HUES48 (cell line): ENCODE data around the gene GPR158.

Experiments used
- H3K27ac ChIP-seq: one replicate; pipeline ENCODE4 v1.7.0; 2013; ENCODE audit warnings: low read depth, low read length, inconsistent platforms
- H3K27me3 ChIP-seq: 2 replicates; pipeline ENCODE4 v1.6.1; 2013; ENCODE audit warnings: mild to moderate bottlenecking, low read length; ENCODE audit not compliant: control insufficient read depth, insufficient read depth
- H3K36me3 ChIP-seq: 2 replicates; pipeline ENCODE4 v1.6.1; 2013; ENCODE audit warnings: low read length; ENCODE audit not compliant: control insufficient read depth, insufficient read depth
- H3K4me1 ChIP-seq: 2 replicates; pipeline ENCODE4 v1.6.1; 2013; ENCODE audit warnings: mild to moderate bottlenecking, low read length; ENCODE audit not compliant: control insufficient read depth, insufficient read depth
- H3K4me3 ChIP-seq: 2 replicates; pipeline ENCODE4 v1.5.1; 2013; ENCODE audit warnings: mild to moderate bottlenecking, low read depth, low read length
- H3K9ac ChIP-seq: 2 replicates; pipeline ENCODE4 v1.6.1; 2013; ENCODE audit warnings: mild to moderate bottlenecking, low read depth, low read length, moderate library complexity
- H3K9me3 ChIP-seq: 2 replicates; pipeline ENCODE4 v1.6.1; 2013; ENCODE audit warnings: low read length; ENCODE audit not compliant: control insufficient read depth, insufficient read depth

The GPR158 gene

GRCh38 chr10:25532213-25532612 lies 357.4 kb downstream of the GPR158 start:
- H3K27me3 ChIP-seq, result no peaks in the 10 kb centered on the region
- no peaks in the 10 kb centered on the region for H3K4me1 ChIP-seq

GRCh38 chr10:25536027-25536426 lies 361.2 kb downstream of the GPR158 start:
- no peak overlapping the region for H3K27ac ChIP-seq
- no peaks in the 10 kb centered on the region for H3K4me1 ChIP-seq
- H3K4me3 ChIP-seq, result no peak overlapping the region
- H3K9me3 ChIP-seq, result no peaks in the 10 kb centered on the region
- H3K27me3 ChIP-seq, result no peaks in the 10 kb centered on the region
- H3K9ac ChIP-seq, result no peak overlapping the region
- no peaks in the 10 kb centered on the region for H3K36me3 ChIP-seq

More at GRCh38 chr10:25532213-25532612, 357.4 kb downstream of the GPR158 start:
- Histone ChIP-seq H3K36me3 (no peaks in the 10 kb centered on the region), H3K9ac (no peak overlapping the region), H3K27ac (no peak overlapping the region), H3K4me3 (no peak overlapping the region), H3K9me3 (no peaks in the 10 kb centered on the region)

- Histone ChIP-seq H3K4me1 (peaks cover 10% of the 10 kb centered on the region), H3K4me3 (no peak overlapping the region), H3K9ac (no peak overlapping the region), H3K9me3 (no peaks in the 10 kb centered on the region), H3K27me3 (no peaks in the 10 kb centered on the region), H3K36me3 (no peaks in the 10 kb centered on the region), H3K27ac (no peak overlapping the region)
Observed at GRCh38 chr10:25547382-25547781, 372.6 kb downstream of the GPR158 start.

GRCh38 chr10:25552283-25552919 lies 377.6 kb downstream of the GPR158 start:
- Histone ChIP-seq H3K4me1 (peaks cover 4% of the 10 kb centered on the region), H3K36me3 (no peaks in the 10 kb centered on the region), H3K4me3 (no peak overlapping the region), H3K27me3 (no peaks in the 10 kb centered on the region), H3K27ac (no peak overlapping the region), H3K9me3 (no peaks in the 10 kb centered on the region), H3K9ac (no peak overlapping the region)

- Histone ChIP-seq H3K4me3 (no peak overlapping the region), H3K9me3 (no peaks in the 10 kb centered on the region), H3K4me1 (no peaks in the 10 kb centered on the region), H3K36me3 (no peaks in the 10 kb centered on the region), H3K9ac (no peak overlapping the region), H3K27ac (no peak overlapping the region), H3K27me3 (no peaks in the 10 kb centered on the region)
Observed at GRCh38 chr10:25555865-25556264, 381.1 kb downstream of the GPR158 start.

- Histone ChIP-seq H3K4me3 (no peak overlapping the region), H3K4me1 (0 out of 2 replicates have a peak, but pooled peaks cover 3% of the 10 kb centered on the region), H3K27me3 (no peaks in the 10 kb centered on the region), H3K36me3 (no peaks in the 10 kb centered on the region), H3K27ac (no peak overlapping the region), H3K9me3 (no peaks in the 10 kb centered on the region), H3K9ac (no peak overlapping the region)
Observed at GRCh38 chr10:25556457-25556856, 381.7 kb downstream of the GPR158 start.

GRCh38 chr10:25557136-25557535 lies 382.3 kb downstream of the GPR158 start:
- peaks cover 8% of the 10 kb centered on the region; the same call in 1 of the 2 replicates for H3K4me1 ChIP-seq
- H3K36me3 ChIP-seq, result no peaks in the 10 kb centered on the region
- H3K4me3 ChIP-seq, result no peak overlapping the region
- H3K27ac ChIP-seq, result no peak overlapping the region
- no peaks in the 10 kb centered on the region for H3K9me3 ChIP-seq
- no peaks in the 10 kb centered on the region for H3K27me3 ChIP-seq
- no peak overlapping the region for H3K9ac ChIP-seq

GRCh38 chr10:25561758-25562157 lies 387.0 kb downstream of the GPR158 start:
- H3K9ac ChIP-seq, result no peak overlapping the region
- no peak overlapping the region for H3K27ac ChIP-seq
- H3K27me3 ChIP-seq, result no peaks in the 10 kb centered on the region
- no peaks in the 10 kb centered on the region for H3K9me3 ChIP-seq
- H3K4me3 ChIP-seq, result no peak overlapping the region
- H3K36me3 ChIP-seq, result no peaks in the 10 kb centered on the region
- peaks cover 28% of the 10 kb centered on the region for H3K4me1 ChIP-seq

GRCh38 chr10:25562547-25562946 lies 387.7 kb downstream of the GPR158 start:
- Histone ChIP-seq H3K9ac (no peak overlapping the region), H3K27ac (no peak overlapping the region), H3K4me3 (no peak overlapping the region), H3K9me3 (no peaks in the 10 kb centered on the region), H3K27me3 (no peaks in the 10 kb centered on the region), H3K4me1 (peaks cover 28% of the 10 kb centered on the region), H3K36me3 (no peaks in the 10 kb centered on the region)

GRCh38 chr10:25564351-25564750 lies 389.6 kb downstream of the GPR158 start:
- Histone ChIP-seq H3K27me3 (no peaks in the 10 kb centered on the region), H3K9ac (no peak overlapping the region), H3K4me3 (no peak overlapping the region), H3K4me1 (peaks cover 28% of the 10 kb centered on the region), H3K27ac (no peak overlapping the region), H3K9me3 (no peaks in the 10 kb centered on the region), H3K36me3 (no peaks in the 10 kb centered on the region)

- Histone ChIP-seq H3K27ac (no peak overlapping the region), H3K9ac (no peak overlapping the region)
Observed at GRCh38 chr10:25565570-25565969, 390.8 kb downstream of the GPR158 start.

More at GRCh38 chr10:25565570-25565969, 390.8 kb downstream of the GPR158 start:
- Histone ChIP-seq H3K9me3 (no peaks in the 10 kb centered on the region), H3K36me3 (no peaks in the 10 kb centered on the region), H3K27me3 (no peaks in the 10 kb centered on the region), H3K4me3 (no peak overlapping the region), H3K4me1 (peaks cover 28% of the 10 kb centered on the region)
